Gastrocnemius medialis (tissue), 4 donors: ENCODE data around the gene ACACA.

Experiments used
- POLR2A ChIP-seq, 2 donors: fragments of 450-650 bp; IDR thresholded peaks; one replicate each; pipeline ENCODE4 v1.6.1; 2017; ENCODE audit warnings: antibody characterized with exemption in 2 of 2, mild to moderate bottlenecking in 2 of 2, moderate library complexity in 2 of 2
- TF ChIP-seq, protein P1 (sequence below), 5 experiments: fragments of 450-650 bp in 3 of 5; fragments of 200-600 bp in 2 of 5; sonication (generic) in 2 of 5; IDR thresholded peaks in 4 of 5; conservative IDR thresholded peaks in 1 of 5; 1 replicate in 4 of 5; 2 replicates in 1 of 5; pipeline ENCODE4 v1.5.1; 2016 to 2019; ENCODE audit warnings: antibody characterized with exemption in 5 of 5, mild to moderate bottlenecking in 3 of 5, moderate library complexity in 3 of 5

DNA sequence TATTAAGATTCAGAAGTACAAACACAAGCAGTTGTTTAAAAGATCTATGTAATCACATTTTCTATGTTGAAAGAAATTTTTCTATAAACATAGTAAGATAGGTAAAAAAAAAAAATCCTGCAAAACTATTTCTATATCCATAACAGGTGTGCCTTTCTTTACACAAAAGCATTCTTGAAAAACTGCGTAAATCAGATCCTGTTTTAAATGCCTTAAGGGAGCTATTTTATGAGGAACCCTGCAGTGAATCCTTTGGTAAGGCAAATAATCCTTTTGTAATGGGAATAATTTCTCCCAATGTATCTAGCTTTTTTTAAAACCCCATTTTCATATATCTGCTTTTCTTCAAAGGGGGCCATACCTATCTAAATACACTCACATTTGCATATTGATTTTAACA, 300.6 kb downstream of the ACACA start:
- TF ChIP-seq, protein P1, sequence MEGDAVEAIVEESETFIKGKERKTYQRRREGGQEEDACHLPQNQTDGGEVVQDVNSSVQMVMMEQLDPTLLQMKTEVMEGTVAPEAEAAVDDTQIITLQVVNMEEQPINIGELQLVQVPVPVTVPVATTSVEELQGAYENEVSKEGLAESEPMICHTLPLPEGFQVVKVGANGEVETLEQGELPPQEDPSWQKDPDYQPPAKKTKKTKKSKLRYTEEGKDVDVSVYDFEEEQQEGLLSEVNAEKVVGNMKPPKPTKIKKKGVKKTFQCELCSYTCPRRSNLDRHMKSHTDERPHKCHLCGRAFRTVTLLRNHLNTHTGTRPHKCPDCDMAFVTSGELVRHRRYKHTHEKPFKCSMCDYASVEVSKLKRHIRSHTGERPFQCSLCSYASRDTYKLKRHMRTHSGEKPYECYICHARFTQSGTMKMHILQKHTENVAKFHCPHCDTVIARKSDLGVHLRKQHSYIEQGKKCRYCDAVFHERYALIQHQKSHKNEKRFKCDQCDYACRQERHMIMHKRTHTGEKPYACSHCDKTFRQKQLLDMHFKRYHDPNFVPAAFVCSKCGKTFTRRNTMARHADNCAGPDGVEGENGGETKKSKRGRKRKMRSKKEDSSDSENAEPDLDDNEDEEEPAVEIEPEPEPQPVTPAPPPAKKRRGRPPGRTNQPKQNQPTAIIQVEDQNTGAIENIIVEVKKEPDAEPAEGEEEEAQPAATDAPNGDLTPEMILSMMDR (IDR thresholded peaks at IDR 0.05 in 4 of 5, conservative IDR thresholded peaks at IDR 0.05 in 1 of 5) = no peak
- no peak for TF ChIP-seq POLR2A (IDR thresholded peaks at IDR 0.05)
